ENCODE data around the gene TRAPPC4.
"Not testable (repeated sequence)": the region's sequence is repeated elsewhere in the genome, so short reads cannot be mapped to it uniquely, and the experiment has no call there.

The TRAPPC4 gene

GRCh38 chr11:119014209-119014924 lies 4.2 kb upstream of the TRAPPC4 start:
- no peak for DNase-seq (ENCODE audit: low spot score)

GRCh38 chr11:119015054-119015611 lies 3.4 kb upstream of the TRAPPC4 start:
- DNase-seq (ENCODE audit: low spot score) = no peak

GRCh38 chr11:119016216-119017009 lies 2.2 kb upstream of the TRAPPC4 start:
- no peak for DNase-seq (ENCODE audit: low spot score)

GRCh38 chr11:119017377-119017776 lies 1.2 kb upstream of the TRAPPC4 start:
- not testable (repeated sequence) for DNase-seq (ENCODE audit: low spot score)

- no peak for DNase-seq (ENCODE audit: low spot score)
These were observed 1.4 kb downstream of the TRAPPC4 start for GRCh38 chr11:119019996-119020395.

- no peak for DNase-seq (ENCODE audit: low spot score)
These were observed 3.1 kb downstream of the TRAPPC4 start for GRCh38 chr11:119021631-119022030.

- no peak for DNase-seq (ENCODE audit: low spot score)
These were observed 5.2 kb downstream of the TRAPPC4 start for GRCh38 chr11:119023741-119024140.

- DNase-seq (ENCODE audit: low spot score) = no peak
These were observed 6.0 kb downstream of the TRAPPC4 start for GRCh38 chr11:119024430-119025098.

GRCh38 chr11:119025099-119025473 lies 6.5 kb downstream of the TRAPPC4 start:
- no peak for DNase-seq (ENCODE audit: low spot score)

GRCh38 chr11:119025541-119025940 lies 7.0 kb downstream of the TRAPPC4 start:
- no peak for DNase-seq (ENCODE audit: low spot score)

- DNase-seq (ENCODE audit: low spot score) = no peak
These were observed 7.6 kb downstream of the TRAPPC4 start for GRCh38 chr11:119025978-119026766.

GRCh38 chr11:119026970-119027369 lies 8.4 kb downstream of the TRAPPC4 start:
- DNase-seq (ENCODE audit: low spot score) = no peak

GRCh38 chr11:119027561-119028345 lies 9.2 kb downstream of the TRAPPC4 start:
- no peak for DNase-seq (ENCODE audit: low spot score)

GRCh38 chr11:119028346-119029068 lies 9.9 kb downstream of the TRAPPC4 start:
- no peak for DNase-seq (ENCODE audit: low spot score)

- DNase-seq (ENCODE audit: low spot score) = no peak
These were observed 10.4 kb downstream of the TRAPPC4 start for GRCh38 chr11:119029069-119029339.

- no peak for DNase-seq (ENCODE audit: low spot score)
These were observed 10.9 kb downstream of the TRAPPC4 start for GRCh38 chr11:119029340-119030028.

GRCh38 chr11:119030029-119030328 lies 11.4 kb downstream of the TRAPPC4 start:
- no peak for DNase-seq (ENCODE audit: low spot score)

- DNase-seq (ENCODE audit: low spot score) = peak; percentile 99
These were observed 11.9 kb downstream of the TRAPPC4 start, which contains the start of gene SLC37A4 for GRCh38 chr11:119030329-119031047. TSS of gene SLC37A4 (minus strand) at chr11:119030877.

GRCh38 chr11:119031912-119032280 lies 13.3 kb downstream of the TRAPPC4 start:
- DNase-seq (ENCODE audit: low spot score) = no peak

Measured in AG20443 (cell line).